Sciatic nerve (tissue), 2 donors: ENCODE measurements around the gene AUTS2. TPM values are rescaled to one million over a fixed set of nuclear protein-coding genes. Genes with fewer than 3 reads are reported as not detected.
"Not testable (repeated sequence)": the region's sequence is repeated elsewhere in the genome, so short reads cannot be mapped to it uniquely, and the experiment has no call there.

Experiments used
- ATAC-seq: fragments of 200-7000 bp; cut with Tn5 transposase; one replicate; pipeline ENCODE4 v1.9.1; 2020; ENCODE audit warnings: mild to moderate bottlenecking, moderate library complexity
- DNase-seq: peaks from one replicate; pipeline ENCODE4 v3.0.0-alpha.2; 2020; ENCODE audit warnings: low spot score
- intact Hi-C: fragments of 100-400 bp; cut with DNase I; formaldehyde crosslinking; loops from one replicate; pipeline ENCODE4 v1.14.2; 2022
- total RNA-seq: library from RNA; stranded (reverse); fragmentation: NEBNext Ultra II Directional; extraction: Animal tissue kit (Norgen Biotek cat#: 25700); gene quantifications from one replicate; pipeline ENCODE4 v1.2.1, GENCODE V29; 2021
- donor health status: DM: no; HTN: no; CAD: no.
- donor health status: DM: no; HTN: no; CAD: no.

AUTS2 gene
- total RNA-seq, 1 donor from 2014 or later = 129 TPM

DNA sequence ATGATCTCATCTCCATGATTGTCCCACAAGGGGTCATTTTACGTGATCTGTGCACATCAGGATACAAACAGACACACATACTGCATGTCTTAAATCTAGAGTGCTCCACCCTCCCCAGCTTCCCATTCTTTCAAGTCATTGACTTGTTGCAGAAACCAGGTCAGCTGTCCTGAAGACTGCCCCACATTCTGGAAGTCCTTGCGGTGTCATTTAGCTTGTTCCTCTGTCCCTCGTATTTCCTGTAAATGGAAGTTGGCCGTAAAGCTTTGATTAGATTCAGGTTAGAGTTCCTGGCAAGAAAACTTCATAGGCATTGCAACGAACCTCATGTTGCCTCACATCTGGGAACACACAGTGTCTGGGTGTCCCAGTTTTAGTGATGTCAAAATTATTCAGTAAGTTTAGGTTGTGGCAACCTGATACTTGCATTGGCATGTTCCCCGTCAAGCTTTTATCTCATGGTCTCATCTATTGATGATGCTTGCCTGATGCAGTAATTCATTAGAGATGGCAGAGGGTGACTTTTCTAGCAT, 1116.3 kb downstream of the AUTS2 start:
- DNase-seq (no peak), ATAC-seq (no peak)
- intact Hi-C loops = no loop called here

DNA sequence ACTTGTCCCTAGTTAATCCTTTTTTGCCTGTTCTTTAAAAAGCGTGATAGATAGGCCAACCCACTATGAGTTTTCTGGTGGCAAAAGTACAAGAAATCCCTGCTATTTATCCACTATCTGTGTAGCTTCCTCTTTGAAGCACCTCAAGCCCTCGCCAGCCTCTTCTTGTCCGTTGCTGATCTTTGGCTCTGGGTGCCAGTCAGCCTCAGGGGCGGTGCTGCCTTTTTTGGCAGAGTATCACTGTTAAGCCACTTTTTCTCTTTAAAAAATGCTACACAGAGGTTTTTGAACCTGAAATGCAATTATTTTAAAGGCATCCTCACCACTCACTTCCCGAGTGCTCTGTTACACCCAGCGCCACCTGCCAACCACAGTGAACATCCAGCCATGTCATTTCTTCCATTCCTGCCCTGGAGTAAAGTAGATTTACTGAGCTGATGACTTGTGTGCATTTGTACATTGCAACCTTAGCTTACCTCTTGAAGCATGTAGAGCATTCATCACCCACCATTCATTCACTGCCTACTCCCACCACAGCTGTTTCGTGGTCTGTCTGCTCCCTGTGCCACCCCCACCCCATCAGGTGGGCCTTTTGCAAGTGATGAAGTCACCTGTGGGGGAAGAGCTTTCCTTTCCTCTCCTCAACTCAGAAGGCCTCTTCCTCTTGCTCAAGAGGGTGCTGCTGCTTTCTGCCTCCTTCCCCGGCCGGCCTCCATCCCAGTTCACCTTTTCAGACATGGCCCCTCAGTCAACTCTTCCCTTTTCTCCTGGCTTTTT, 1119.5 kb downstream of the AUTS2 start:
- intact Hi-C loops = no loop called here
- ATAC-seq = no peak
- no peak for DNase-seq

DNA sequence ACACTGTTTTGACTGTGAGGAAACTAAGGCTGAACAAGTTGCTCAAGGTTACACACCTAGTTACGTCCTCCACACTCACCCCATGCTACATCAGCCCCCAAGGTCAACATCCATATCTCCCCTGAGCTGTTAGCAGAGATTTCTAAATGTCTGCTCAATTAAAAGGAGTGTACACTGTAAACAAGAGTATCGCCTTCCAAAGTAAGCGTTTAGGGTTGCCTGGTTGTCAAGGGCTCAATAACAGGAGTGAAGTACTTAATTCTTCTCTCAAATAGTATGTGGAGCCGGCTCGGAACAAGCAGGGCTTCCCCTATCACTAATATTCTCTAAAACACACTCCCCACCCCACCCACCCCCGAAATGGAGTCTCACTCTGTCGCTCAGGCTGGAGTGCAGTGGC, 1120.8 kb downstream of the AUTS2 start:
- intact Hi-C loops = no loop called here
- ATAC-seq = no peak
- DNase-seq = no peak

DNA sequence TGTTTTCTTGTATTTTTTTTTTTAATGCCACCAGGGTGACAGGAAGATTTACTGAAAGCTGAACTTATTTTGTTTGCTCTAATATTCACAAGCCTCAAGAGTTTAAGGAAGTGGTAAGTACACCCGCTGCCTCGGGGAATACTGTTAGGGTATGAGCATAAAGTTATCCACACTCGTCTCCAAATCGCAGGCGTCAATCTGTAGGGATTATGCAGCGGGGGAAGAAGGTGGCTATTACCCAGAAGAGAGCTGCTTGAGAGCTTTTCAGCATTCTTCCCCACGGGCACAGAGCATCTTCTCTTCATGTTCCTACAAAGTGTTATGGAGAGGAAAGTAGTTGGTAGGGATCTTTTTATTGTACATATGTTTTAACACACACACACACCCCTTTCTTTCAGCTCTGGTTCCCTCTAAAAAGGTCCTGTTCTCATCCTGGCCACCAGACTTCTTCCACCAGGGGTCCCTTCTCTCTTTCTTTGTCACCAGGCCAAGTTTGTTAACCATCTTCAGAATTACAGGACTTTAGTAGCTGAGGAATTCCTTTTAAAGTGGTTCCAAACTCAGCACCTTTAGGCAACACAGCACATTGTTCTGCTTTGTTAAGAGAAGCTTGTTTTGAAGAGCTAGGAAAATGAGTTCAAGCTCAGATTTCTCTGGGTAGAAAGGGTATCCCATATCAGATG, 1122.1 kb downstream of the AUTS2 start:
- DNase-seq (no peak), ATAC-seq (no peak)
- intact Hi-C loops = no loop called here

DNA sequence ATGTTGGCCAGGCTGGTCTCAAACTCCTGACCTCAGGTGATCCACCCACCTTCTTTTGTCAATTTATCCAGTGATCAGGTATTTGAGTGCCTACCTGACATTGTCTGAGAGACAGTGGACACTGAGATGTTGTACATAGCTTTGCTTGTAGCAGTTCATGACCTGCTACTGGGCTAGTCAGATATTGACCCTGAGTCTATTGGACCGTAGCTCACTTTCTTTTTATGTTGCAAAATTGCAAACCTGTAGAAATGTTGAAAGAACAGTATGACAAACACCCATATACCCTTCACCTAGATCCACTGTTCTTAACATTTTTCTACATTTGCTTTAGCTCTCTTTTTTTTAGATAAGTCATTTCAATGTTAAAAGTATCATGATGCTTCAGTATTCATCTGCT, 1123.2 kb downstream of the AUTS2 start:
- DNase-seq = no peak
- intact Hi-C loops = no loop called here
- no peak for ATAC-seq

DNA sequence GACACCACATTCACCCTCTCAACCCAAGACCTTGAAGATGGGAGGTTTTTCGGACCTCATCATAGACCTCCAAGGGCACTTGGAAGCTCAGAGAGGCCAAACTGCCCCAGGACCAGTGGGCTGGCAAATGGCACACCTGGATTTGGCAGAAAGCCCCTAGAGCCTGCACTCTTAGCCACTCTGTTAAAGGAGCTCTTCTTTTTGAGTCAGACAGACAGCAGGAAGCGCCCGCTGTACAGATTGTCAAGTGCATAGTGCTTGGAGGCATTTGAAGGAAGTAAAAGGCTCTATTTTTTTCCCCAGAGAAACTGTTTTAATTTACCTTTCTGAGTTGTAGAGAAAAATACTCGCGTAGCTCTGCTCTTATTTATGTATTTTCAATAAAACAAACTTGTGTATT, 1125.1 kb downstream of the AUTS2 start:
- DNase-seq (no peak), ATAC-seq (no peak)
- intact Hi-C loops = no loop called here

DNA sequence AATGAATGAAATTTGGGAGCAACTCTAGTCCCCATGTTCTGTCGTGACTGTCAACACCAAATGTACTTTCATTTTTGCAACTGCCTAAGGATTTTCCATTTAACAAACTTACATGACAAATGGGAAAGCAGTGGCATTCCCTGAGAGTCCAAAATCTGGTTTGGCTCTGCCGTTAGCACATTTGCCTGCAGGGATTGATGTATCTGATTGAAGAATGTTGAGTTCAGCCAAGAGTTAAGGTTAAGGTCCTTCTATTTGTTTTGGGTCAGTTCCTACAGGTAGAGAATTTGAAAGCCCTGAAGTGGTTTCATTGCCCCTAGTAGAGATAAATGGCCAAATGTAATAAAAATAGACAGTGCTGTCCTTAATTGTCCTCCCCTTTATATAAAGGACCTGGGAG, 1127.2 kb downstream of the AUTS2 start:
- intact Hi-C loops = no loop called here
- no peak for DNase-seq
- ATAC-seq = no peak

DNA sequence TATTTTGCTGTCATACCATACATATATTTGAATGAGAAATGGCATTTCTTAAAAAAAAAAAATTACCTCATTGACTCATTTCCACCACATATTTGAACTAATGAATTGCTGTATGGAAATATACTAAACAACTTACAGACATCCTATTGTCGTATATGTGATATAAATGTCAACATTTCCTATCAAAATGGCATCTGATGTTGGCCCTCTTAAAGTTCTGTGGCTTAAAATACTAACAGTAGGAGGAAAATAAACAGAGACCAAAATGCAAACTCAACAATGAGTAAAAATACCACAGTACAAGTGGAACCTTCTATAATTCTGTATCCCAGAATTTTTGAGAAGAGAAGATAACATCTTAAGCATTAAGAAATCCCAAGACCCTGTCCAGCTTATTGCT, 1128.0 kb downstream of the AUTS2 start:
- intact Hi-C loops = no loop called here
- no peak for DNase-seq
- no peak for ATAC-seq

DNA sequence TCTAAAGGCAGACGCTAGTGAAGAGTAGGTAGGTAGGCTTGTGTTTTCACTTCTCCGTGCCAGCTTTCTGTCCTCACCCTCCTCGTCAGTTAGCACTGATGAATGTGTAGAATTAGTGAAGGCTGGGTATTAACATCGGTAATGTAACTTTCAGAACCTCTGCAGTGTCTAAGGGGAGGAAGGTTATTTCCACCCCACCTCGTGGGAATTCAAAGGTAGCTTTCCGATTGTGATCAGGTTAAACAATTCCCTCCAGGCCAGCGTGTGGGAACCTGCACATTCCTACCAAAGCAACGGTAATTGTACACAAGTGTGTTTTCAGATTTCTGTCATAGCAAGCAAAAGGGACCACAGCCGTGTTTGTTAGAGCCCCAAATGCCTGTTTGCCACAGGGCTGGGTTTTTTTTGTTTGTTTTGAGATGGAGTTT, 1128.7 kb downstream of the AUTS2 start:
- intact Hi-C loops = no loop called here

DNA sequence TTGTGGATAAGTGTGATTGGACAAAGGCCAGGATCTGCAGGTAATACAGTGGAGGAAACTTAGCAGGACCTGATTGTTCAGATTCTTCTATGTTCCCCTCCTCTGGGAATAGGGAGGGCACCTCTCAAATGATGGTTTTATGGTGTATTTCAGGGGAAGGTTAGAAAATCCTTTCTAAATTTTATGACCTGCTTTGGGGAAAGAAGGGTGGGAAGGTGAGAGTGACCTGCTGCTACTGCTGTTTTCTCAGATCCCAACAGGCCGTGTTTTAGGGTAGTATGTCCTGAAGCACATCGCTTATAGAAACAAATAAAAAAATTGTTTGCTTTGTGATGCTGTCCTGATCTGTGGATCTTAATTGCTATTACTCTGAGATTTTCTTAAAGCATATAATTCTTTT, 1129.6 kb downstream of the AUTS2 start:
- no peak for ATAC-seq
- intact Hi-C loops = no loop called here
- no peak for DNase-seq

More for the DNA sequence above, 1128.7 kb downstream of the AUTS2 start:
- DNase-seq (no peak), ATAC-seq (no peak)

DNA sequence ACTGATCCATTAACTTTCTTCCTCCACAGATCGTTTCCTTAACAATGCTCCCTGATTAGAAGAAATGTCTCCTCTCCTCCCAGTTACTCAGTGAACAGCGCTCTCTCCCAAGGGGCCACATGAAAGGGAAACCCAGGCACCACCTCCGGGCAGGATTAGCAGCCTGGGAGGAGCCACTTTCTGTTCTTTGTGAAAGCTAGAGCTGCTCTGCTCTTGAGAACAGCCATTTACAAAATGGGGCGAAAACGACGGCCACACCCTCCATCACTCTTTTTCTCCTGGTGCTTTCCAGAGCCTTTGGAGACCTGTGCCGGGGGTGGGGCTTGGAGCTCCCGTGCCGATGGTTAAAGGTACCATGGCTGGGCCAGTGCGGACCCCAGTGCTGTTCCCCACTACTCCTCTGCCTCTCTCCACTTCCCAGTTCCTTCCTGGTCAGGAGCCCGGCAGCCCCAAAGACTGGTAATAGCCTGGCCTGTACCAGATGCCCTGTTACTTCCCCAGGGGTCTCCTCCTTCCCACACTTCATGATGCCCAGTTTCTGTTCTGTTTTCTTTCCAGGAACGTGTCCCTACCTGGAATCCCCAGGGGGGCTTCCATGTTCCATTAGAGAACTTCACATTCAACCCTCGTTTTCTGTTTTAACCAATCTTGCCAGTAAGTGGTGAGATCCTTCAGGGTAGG, 1130.7 kb downstream of the AUTS2 start:
- intact Hi-C loops = no loop called here
- DNase-seq (no peak), ATAC-seq (peak; percentile 60)

DNA sequence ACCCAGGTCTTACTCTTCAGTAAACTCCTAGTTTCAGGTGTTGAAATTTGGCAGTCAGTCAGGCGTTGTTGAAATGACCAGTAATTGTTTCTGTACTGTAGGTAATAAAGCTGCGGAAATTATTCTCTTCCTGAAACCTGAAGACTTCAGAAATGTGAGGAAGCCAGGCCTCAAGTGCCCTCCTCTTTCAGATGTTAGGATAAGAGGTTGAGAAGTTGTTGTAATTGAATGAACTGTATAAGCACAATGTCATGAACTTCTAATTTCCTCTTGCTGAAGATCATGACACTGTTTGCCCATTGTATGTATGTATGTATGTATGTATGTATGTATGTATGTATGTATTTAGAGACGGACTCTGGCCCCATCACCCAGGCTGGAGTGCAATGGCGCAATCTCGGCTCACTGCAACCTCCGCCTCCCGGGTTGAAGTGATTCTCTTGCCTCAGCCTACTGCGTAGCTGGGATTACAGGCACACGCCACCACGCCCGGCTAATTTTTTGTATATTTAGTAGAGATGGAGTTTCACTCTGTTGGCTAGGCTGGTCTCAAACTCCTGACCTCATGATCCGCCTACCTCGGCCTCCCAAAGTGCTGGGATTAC, 1131.4 kb downstream of the AUTS2 start:
- intact Hi-C loops, ATAC-seq: not testable (repeated sequence)

DNA sequence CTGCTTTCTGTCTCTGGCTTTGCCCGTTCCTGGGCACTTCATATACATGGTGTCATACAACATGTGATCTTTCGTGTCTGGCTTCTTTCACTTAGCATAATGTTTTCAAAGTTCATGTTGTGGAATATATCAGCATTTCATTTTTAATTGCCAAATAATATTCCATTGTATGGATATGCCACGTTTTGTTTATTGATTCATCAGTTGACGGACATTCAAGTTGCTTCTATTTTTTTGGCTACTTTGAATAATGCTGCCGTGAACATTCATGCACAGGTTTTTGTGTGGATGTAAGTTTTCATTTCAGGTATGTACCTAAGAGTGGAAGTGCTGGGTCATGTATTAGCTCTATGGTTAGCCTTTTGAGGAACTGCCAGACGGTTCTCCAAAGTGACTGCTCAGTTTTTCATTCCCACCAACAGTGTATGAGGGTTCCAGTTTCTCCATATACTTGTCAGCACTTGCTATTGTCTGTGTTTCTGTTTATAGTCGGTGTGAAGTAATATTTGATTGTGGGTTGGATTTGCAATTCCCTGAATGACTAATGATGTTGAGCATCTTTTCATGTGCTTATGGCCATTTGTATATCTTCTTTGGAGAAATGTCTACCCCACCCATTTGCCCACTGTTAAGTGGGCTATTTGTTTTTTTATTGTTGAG, 1132.3 kb downstream of the AUTS2 start:
- ATAC-seq (no peak), DNase-seq (no peak)
- intact Hi-C loops = no loop called here

More for the DNA sequence above, 1131.4 kb downstream of the AUTS2 start:
- DNase-seq = not testable (repeated sequence)

DNA sequence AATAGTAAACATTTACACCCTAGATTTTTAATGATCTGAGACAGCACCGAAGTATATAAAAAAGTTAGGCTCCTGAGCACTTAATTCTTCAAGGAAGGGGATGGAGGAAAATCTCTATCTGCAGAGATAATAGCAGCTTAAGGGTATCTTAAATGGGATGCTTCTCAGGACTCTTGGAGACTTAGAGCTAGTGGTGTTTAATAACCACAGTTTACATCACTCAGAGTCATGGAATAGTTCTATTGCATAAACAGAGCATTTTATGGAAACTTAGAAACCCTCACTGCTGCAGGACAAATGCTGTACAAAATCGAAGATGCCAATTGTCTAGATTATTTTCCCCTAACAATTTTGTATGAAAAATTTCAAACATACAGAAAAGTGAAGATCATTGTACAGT, 1134.8 kb downstream of the AUTS2 start:
- intact Hi-C loops = no loop called here
- no peak for DNase-seq
- ATAC-seq = no peak

DNA sequence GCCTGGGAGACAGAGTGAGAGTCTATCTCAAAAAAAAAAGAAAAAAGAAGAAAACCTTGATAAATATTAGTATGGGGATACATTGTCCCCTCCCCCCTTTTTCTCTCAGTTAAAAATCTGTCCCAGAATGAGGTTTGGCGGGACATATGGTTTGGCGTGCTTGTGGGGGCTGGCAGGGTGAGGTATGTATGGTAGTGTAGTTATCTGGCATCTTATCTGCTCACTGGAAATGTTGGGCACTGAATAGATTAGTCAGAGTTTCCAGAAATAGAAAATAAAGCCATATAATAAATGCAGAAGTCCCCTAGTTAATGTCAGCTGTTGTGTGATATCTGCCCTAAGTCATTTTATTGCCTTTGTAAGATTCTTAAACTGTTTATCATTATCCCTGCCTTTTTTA, 1136.1 kb downstream of the AUTS2 start:
- DNase-seq = no peak
- ATAC-seq = no peak

DNA sequence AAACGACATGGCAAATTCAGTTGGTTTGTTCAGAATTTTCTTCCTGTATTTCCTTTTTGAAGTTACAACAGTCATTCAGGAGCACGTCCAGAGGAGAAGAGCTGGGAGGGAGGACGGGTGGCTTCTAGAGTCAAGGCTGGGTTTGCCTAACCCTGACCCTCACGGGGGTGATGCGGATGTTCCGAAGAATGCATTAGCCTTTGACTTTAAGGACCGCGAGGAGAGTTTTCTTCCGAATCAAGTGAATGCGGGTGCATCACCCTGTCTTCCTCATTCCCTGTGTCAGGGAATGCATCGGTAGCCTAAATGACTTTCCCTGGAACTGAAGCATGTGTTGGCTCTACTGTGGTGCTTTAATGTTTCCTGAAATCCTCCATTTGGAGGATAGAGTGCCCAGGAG, 1137.0 kb downstream of the AUTS2 start:
- intact Hi-C loops = no loop called here
- ATAC-seq = no peak
- DNase-seq = no peak

More for the DNA sequence above, 1136.1 kb downstream of the AUTS2 start:
- intact Hi-C loops = no loop called here

DNA sequence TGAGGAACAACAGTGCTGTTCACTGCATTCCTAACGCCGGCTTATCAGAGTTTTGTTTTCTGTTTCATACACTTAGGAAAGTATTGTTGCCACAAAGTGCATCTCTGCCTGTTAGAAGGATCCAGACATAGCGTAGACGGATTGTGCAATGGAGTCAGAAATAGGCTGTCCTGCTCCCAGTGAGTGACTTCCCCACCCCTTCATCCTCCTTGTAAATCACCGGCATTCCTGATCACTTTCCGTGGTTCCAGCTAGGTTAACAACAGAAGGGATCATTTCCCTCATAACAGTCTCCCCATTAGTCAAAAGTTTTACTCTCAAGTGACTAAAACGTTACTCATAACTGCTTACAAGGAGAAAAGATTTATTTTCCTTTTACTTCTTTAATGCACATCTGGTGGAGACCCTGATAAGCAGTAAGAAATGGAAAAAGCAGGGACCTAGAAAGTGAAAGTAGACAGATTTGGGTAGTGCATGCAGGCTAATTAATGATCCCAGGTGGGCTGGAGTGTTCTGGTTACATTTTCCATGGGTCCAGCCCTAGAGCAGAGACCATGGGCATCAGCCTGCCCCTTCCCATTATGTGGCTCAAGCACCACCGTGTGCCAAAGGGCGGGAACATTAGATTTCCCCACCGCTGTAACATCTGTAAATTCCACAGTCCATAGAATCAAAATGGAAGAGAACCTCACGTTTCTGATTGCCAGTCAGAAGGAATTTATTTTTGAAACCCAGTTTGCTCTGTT, 1138.6 kb downstream of the AUTS2 start:
- ATAC-seq = peak; percentile 83
- intact Hi-C loops = no loop called here
- DNase-seq = no peak

DNA sequence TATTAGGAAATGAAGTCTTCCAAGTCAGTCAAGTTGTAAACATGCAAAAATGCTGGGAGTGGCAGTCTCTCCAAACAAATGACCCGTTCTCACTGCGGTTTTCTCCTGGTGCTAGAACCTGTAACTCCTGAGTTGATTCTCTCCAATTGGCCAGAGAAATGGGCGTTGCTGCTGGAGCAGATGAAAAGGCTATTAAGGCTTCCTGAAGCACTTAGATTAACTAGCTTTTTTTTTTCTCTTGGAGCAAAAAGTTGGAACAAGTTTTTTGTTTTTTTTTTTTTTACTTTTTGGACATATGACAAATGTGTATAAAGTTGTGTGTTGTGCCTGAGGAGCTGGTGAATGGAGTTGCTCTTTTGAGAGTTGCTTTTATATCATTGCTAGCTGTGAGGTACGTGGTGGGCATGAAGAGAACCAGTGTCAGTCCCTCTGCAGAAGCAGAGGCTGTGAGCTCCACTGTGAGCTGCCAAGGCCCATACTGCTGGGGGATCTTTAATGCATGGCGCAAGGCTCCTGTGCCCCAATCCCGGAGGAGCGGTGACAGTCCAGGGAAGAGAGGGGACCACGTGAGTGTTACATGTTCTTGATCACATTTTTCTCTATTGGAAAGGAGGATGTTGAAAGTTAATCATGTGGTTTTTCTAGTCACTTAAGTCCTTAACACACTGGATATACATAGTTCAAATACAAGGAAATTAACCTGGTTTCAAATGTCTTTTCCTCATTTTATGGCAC, 1140.0 kb downstream of the AUTS2 start:
- peak; percentile 84 for ATAC-seq
- DNase-seq = peak; percentile 73
- intact Hi-C loops = no loop called here
